Measurements from ENCODE around the gene PFDN6. TPM values are rescaled to one million over a fixed set of nuclear protein-coding genes. Genes with fewer than 3 reads are reported as not detected.

The PFDN6 gene
- total RNA-seq, 1 experiment from 2014 or later = 85.8 TPM

DNA sequence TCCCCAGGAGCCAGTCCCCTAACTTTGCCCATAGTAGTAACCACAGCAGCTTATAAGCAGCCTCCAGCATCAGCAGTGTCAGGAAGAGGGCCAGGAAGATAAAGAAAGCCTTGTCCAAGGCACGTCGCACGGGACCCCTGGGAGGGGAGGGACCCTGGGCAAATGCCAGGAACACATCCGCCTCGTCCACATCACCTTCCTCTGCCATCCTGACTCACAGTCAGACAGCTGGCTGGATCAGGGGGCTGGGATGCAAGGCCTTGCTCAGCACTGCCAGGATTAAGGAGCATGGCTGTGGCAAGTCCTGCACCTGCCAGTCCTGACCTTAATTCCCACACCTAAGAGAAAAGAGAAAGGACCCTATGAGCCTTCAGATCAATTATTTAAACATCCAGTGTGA lies 39.7 kb downstream of the PFDN6 start:
- Histone ChIP-seq H3K27me3 (ENCODE audit: insufficient read depth, low read length) (no peaks in the 10 kb centered on the region), H2BK12ac (ENCODE audit: insufficient read length, low read depth, low read length) (no peak overlapping the region), H2AFZ (ENCODE audit: low read length) (no peak overlapping the region), H3K14ac (ENCODE audit: insufficient read depth, low read length) (no peak overlapping the region), H3K4ac (ENCODE audit: low read depth, low read length) (no peak overlapping the region), H3K23ac (ENCODE audit: insufficient read length, low read depth, low read length) (no peak overlapping the region), H3K79me1 (ENCODE audit: insufficient read depth, low read depth, low read length, poor library complexity, severe bottlenecking) (no peaks in the 10 kb centered on the region), H4K8ac (replicated peaks; ENCODE audit: insufficient read length, low read depth, low read length) (no peak overlapping the region), H3K4me1 (ENCODE audit: insufficient read depth, low read length) (0 out of 2 replicates have a peak, but pooled peaks cover 1% of the 10 kb centered on the region), H3T11ph (ENCODE audit: low read length) (no peak overlapping the region), H4K91ac (ENCODE audit: insufficient read length, low read depth, low read length) (no peak overlapping the region), H3K79me2 (ENCODE audit: insufficient read depth, low read length) (no peaks in the 10 kb centered on the region), H2AK5ac (ENCODE audit: insufficient read length, low read length) (no peak overlapping the region), H3K18ac (ENCODE audit: insufficient read length, low read depth, low read length) (no peak overlapping the region), H4K20me1 (ENCODE audit: control insufficient read depth, insufficient read depth, insufficient read length) (no peaks in the 10 kb centered on the region), H3K9ac (ENCODE audit: extremely low read depth, insufficient read length, low read length) (no peak overlapping the region), H3K56ac (ENCODE audit: insufficient read length, low read depth, low read length) (no peak overlapping the region), H3K4me2 (ENCODE audit: insufficient read depth, insufficient read length, low read length) (no peak overlapping the region), H4K5ac (ENCODE audit: insufficient read length, low read depth, low read length) (no peak overlapping the region), H3K27ac (ENCODE audit: insufficient read length, low read depth, low read length) (no peak overlapping the region), H2BK5ac (ENCODE audit: insufficient read length, low read length) (no peak overlapping the region), H3K23me2 (ENCODE audit: insufficient read length, low read depth, low read length, poor library complexity, severe bottlenecking) (no peaks in the 10 kb centered on the region), H2BK15ac (ENCODE audit: low read depth, low read length) (no peak overlapping the region), H2BK20ac (ENCODE audit: low read depth, low read length, poor library complexity, severe bottlenecking) (no peak overlapping the region), H3K9me3 (ENCODE audit: control insufficient read depth, low read depth, low read length) (no peaks in the 10 kb centered on the region), H2BK120ac (ENCODE audit: low read depth, low read length, poor library complexity, severe bottlenecking) (no peak overlapping the region)
- Mint-ChIP-seq H3K27me3 (ENCODE audit: low read depth) (peaks cover 2% of the 10 kb centered on the region), H3K4me3 (no peak overlapping the region; a peak in 1 of 5 replicates), H3K36me3 (ENCODE audit: insufficient read depth in 1 of 3, low read depth in 3 of 3) (no peaks in the 10 kb centered on the region; a peak in 1 of 7 replicates), H3K27ac (no peak overlapping the region), H3K9me3 (no peaks in the 10 kb centered on the region; a peak in 1 of 5 replicates), H3K4me1 (peaks cover 5% of the 10 kb centered on the region in 2 experiments)
- no CpG with 5 or more reads among the region's 5 CpGs for WGBS (ENCODE audit: extremely low coverage, insufficient read length, low lambda C conversion rate)
- TF ChIP-seq, protein P1, sequence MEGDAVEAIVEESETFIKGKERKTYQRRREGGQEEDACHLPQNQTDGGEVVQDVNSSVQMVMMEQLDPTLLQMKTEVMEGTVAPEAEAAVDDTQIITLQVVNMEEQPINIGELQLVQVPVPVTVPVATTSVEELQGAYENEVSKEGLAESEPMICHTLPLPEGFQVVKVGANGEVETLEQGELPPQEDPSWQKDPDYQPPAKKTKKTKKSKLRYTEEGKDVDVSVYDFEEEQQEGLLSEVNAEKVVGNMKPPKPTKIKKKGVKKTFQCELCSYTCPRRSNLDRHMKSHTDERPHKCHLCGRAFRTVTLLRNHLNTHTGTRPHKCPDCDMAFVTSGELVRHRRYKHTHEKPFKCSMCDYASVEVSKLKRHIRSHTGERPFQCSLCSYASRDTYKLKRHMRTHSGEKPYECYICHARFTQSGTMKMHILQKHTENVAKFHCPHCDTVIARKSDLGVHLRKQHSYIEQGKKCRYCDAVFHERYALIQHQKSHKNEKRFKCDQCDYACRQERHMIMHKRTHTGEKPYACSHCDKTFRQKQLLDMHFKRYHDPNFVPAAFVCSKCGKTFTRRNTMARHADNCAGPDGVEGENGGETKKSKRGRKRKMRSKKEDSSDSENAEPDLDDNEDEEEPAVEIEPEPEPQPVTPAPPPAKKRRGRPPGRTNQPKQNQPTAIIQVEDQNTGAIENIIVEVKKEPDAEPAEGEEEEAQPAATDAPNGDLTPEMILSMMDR (conservative IDR thresholded peaks at IDR 0.05) = no peak
- no peak for DNase-seq

Data from H9 (cell line).